ENCODE measurements around the gene WNT3.

GRCh38 chr17:46793541-46793940, 25.0 kb downstream of the WNT3 start:
- TF ChIP-seq CTCF (IDR thresholded peaks at IDR 0.05) (no peak), POLR2AphosphoS5 (IDR thresholded peaks at IDR 0.05; ENCODE audit: insufficient read depth in 1 of 2, low read depth in 1 of 2) (no peak)

Measured in vagina (tissue), 2 donors.